MV-4-11 (cell line): Measurements from ENCODE around the gene METTL9.
A peak's percentile ranks its signal among the peaks of the same experiment; 100 is the strongest.
"Not testable (repeated sequence)": the region's sequence is repeated elsewhere in the genome, so short reads cannot be mapped to it uniquely, and the experiment has no call there.

ENCODE experiments used
- DNase-seq: peaks from one replicate; lab custom pipeline; 2025; lab: John Stamatoyannopoulos, UW

Gene METTL9

DNA sequence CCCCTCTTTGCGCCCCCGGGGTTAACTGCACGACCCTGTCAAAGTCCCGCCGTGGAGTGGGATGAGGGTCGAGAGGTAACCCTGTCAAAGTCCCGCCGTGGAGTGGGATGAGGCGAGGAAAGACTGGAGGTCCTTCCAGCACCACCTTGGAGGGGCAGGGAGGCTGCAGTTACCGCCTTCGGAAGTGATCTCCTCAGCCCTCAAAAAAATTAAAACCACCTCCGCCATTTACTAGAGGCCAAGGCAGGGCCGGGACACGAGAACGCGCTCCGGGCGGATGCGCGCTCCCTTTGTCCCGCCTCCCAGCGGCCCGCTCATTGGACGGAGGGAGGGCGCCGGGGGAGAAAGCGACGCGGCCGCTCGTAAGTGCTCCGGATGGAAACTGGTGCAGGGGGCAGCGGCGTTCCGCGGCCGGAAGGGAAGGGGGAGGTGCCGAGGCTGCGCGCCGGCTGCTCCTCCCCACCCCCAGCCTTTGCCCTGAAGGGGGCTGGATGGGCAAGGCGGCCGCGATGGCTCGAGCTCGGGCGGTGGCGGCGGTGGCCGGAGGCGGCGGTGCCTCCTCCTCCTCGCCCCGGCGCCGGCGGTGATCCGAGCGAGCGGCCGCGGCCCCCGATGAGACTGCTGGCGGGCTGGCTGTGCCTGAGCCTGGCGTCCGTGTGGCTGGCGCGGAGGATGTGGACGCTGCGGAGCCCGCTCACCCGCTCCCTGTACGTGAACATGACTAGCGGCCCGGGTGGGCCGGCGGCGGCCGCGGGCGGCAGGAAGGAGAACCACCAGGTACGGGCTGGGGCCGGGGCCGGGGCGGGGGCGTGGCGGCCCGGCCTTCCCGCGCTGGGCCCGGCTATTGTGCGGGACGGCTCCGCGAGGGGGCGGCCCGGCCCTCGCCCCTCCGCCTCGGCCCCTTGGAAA lies at the start of gene METTL9:
TSS of gene METTL9 (plus strand) at position 456 of the 909 bp plus-strand sequence. CDS start at position 613, 157 bp downstream.
- DNase-seq: peak; percentile 89

- DNase-seq: peak; percentile 48
Measured at GRCh38 chr16:21549975-21550374, 49.4 kb upstream of the METTL9 start.

DNA sequence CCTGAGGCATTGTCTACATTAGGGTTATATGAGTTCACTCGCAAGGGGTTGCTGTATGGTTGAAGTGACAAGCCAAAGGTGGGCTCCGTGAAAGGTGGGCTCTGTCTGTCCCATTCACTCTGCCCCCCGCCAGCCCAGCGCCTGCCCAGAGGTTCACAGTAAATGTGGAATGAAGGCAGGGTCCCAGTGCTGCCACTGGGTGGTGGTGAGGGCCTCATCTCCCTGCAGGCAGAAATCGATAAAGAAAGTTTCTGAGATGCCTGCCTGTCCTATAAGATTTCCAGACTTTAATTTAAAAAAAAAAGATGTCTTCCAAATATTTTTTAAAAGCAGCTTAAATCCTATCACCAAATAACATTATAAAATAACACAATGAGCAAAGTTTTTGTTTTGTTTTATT lies 48.9 kb upstream of the METTL9 start:
- not testable (repeated sequence) for DNase-seq

DNA sequence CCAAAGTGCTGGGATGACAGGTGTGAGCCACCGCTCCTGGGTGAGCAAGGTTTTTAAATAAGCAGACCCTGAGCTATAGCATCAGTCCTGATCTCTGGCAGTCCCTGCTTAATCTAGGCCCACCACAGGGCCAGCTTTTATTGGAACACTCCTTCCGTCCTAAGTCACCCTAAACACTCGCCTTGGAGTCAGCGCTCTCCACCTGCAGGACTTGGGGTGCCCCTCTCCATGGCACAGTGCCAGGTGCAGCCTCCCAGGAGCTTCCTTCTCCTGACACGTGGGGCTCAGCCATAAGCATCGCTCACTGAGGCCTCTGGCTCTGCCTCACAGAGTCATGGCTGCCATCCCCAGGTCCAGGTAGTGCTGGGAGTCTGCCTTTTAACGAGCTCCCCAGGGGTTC lies 48.3 kb upstream of the METTL9 start:
- DNase-seq: not testable (repeated sequence)

GRCh38 chr16:21551600-21551999 lies 47.8 kb upstream of the METTL9 start:
- not testable (repeated sequence) for DNase-seq

DNA sequence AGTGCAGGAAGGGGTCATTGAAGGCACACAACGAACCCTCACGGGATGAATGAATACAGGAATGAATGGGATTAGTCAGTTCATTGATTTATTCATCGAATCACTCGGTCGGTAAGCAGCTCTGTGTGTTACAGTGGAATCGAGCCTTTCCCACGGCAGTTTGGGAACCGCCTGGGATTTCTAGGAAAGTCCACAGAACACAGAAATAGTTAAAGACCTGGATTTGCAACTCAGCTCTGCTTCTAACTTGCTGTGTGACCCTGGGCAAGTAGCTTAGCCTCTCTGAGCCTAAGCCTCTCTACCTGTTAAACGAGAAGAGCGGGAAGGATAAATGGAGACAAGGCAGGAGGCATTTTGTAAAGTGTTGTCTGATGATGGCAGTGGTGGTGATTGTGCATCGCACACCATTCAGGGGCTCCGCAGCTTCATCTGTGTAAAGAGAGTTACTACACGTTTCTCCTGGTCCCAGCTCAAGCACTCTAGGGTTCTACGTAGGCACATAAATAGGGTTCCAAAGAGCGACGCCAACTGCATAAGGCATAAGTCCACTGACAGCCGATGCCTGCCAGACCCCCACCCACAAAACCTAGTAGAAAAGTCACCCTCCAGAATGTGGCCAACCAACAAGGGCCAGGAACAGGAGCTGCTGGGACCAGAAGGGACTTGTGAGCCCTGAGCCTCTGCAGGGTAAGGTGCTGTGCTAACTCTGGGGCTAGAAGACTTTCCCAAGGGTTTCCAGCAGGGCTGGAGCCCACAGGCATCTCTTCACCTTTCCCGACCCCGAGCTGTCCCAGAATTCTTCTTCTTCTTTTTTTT lies 45.7 kb upstream of the METTL9 start:
- not testable (repeated sequence) for DNase-seq

DNA sequence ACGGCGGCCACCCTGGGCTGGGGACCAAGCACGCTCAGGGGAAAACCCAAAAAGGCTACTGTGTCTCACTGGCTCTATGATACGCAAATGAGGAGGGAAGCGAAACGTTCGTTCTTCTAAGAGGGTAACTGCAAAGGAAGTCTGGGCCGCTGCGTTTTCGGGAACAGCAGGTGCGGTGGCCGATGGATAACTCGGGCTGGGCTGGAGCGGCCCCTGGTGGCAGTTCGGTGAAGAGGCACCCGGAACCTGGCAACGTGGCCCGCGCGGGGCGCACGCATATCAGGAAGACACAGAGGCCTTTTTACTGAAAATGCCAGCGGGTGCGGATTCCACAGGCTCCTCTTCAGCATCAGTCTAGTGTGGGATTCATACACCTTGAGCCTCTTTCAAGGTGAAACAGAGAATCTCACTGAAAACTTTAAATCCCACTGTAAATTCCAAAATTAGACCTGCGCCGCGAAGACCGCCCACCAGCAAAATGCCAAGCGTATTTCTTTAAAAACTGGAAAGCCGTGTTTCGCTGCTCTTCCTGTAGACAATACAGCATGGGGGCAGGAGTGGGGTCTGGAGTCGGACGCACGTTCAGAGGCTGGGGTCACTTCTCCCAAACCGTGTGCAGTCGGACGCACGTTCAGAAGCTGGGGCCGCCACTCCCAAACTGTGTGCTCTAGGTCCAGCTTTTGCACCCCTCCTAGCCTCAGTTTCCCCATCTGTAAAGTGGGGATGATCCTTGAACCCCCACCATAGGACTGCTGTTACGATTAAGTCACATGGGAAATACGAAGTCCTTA lies 44.4 kb upstream of the METTL9 start:
- DNase-seq: peak; percentile 94

- DNase-seq: not testable (repeated sequence)
Measured at GRCh38 chr16:21555621-21556020, 43.8 kb upstream of the METTL9 start.

DNA sequence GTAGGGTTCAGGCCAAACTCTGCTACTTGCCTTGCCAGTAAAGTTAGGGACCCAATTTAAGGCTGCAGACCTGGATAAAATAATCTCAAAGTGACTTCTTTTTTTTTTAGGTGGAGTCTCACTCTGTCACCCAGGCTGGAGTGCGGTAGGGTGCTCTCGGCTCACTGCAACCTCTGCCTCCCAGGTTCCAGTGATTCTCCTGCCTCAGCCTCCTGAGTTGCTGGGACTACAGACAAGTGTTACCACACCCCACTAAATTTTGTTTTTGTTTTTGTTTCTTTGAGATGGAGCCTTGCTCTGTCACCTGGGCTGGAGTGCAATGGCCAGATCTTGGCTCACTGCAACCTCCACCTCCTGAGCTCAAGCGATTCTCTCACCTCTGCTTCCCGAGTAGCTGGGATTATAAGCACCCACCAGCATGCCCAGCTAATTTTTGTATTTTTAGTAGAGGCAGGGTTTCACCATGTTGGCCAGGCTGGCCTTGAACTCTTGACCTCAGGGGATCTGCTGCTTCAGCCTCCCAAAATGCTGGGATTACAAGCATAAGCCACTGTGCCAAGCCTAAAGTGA lies 43.3 kb upstream of the METTL9 start:
- not testable (repeated sequence) for DNase-seq

DNA sequence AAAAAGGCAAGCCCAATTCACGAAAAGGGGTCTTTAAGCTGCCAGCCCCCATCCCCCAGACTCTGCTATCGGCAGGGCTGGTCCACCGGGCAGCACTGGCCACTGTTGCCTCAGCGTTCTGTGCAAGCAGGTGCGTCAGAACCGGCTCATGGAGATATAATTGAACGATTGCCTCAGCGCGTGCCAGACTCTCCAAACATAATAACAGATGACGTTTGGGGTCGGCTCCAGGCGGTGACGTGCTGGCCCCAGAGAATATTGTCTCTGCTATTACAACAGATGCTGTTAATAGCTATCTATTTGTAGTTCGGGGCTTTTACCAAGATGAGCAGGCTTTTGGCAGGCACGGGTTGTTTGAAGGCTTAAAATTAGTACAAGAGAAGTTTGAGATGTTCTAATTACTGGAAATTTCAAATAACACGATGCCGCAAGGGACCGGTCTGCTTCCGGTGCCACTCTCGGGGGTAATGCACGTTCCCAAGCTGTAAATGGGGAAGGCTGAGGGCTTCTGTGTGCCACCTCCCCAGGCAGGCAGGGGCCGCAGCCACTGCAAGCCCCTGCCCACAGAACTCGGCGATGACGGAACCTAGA lies 42.6 kb upstream of the METTL9 start:
- DNase-seq: not testable (repeated sequence)

GRCh38 chr16:21560462-21560861 lies 38.9 kb upstream of the METTL9 start:
- DNase-seq: no peak

DNA sequence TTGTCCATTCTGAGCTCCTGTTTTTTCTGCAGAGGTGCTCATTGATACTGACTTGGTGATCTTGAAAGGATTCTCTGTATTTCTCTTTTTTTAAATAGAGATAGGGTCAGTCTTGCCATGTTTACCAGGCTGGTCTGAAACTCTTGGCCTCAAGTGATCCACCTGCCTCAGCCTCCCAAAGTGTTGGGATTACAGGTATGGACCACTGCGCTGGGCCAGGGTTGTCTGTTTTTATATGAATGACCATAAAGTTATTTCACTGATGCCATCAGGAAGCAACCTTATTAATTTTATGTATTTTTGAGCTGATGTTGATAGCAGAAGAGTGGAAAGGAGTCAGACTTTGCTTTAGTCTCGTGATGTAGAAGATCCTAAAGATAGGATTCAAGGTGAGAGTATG lies 35.7 kb upstream of the METTL9 start:
- DNase-seq: no peak

- not testable (repeated sequence) for DNase-seq
Measured at GRCh38 chr16:21564367-21564766, 35.0 kb upstream of the METTL9 start.

GRCh38 chr16:21565507-21565860 lies 33.9 kb upstream of the METTL9 start:
- no peak for DNase-seq

- DNase-seq: peak; percentile 81
Measured at GRCh38 chr16:21565861-21566669, 33.3 kb upstream of the METTL9 start.

GRCh38 chr16:21566891-21567414 lies 32.4 kb upstream of the METTL9 start:
- no peak for DNase-seq

- not testable (repeated sequence) for DNase-seq
Measured at GRCh38 chr16:21567496-21567895, 31.9 kb upstream of the METTL9 start.

DNA sequence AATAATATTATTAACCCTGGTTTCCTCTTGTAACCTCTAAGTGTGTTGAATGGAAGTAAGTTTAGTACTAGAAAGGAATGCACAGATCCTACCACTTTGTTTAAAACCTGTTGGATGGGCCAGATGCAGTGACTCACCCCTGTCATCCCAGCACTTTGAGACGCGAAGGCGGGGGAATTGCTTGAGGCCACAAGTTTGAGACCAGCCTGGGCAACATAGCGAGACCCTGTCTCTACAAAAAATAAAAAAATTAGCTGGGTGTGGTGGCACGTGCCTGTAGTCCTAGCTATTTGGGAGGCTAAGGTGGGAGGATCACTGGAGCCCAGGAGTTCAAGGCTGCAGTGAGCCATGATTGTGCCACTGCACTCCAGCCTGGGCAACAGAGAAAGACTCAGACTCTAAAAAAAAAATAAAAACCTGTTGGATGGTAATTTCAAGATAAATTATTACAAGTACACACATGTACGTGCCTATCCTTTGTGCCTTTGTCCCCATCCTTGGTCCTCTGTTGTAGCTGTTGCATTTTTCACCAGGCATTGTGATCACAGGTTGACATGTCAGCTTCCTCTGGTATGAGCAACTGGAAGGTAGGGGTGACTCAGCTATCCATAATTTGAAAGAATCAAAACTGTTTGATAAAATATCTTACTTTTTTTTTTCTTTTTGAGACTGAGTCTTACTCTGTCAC lies 30.7 kb upstream of the METTL9 start:
- no peak for DNase-seq

DNA sequence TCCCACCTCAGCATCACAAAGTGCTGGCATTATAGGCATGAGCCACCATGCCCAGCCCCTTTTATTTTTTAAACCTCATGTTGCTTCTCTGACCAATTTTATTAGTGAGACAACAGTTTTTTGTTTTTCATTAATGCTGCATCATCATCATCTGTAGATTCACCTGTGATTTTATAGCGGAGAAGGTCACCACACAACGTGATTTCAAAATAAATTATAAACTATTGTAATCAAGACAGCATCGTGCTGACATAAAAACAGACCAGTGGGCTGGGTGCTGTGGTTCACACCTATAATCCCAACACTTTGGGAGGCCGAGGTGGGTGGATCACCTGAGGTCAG lies 28.7 kb upstream of the METTL9 start:
- DNase-seq: no peak

- not testable (repeated sequence) for DNase-seq
Measured at GRCh38 chr16:21573506-21573905, 25.9 kb upstream of the METTL9 start.
